GM18858 (cell line): ENCODE measurements around the gene SHPK.
A peak's percentile ranks its signal among the peaks of the same experiment; 100 is the strongest.

Source experiments
- ATAC-seq: cut with Tn5 transposase; IDR thresholded peaks from one replicate; pipeline ENCODE4 v1.9.1; 2021; ENCODE audit not compliant: unreplicated experiment

Gene SHPK

GRCh38 chr17:3559270-3559645 is 76.8 kb downstream of the SHPK start:
- ATAC-seq, result no peak

DNA sequence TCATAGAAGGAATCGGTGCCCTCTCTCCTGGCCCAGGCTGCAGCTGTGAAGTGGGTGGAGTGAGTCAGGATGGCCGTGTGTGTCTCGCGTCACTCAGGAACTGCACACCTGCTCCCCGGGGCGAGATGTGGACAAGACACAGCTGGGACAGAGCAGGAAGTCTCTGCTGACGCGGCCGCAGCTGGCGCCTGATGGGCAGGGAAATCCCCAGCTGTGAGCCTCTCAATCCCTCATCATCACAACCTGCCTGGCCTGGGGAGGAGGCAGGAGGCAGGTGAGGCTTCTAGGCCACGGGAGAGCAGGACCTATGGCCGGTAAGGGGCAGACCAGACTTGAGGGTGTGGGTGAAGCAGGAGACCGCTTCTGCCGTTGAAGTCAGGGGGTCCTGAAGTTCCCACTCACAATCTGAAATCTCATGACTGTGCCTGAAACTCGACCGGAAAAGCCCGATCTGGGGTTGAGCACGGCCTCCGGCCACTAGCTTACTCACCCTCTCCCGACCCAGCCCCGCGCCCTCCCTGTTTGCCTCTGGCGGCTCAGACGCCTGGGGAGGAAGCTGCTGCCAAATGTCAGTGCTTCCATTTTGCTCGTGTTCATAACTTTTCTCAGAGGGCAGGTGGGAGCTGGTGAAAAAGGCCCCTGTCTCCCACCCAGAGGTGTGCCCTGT is 77.3 kb downstream of the SHPK start:
- peak; percentile 69 for ATAC-seq
